Neural progenitor cell (in vitro differentiated cells): ENCODE data around the gene STIM1. TPM values are rescaled to one million over a fixed set of nuclear protein-coding genes. Genes with fewer than 3 reads are reported as not detected.

Experiments
- DNase-seq: peaks from one replicate; pipeline ENCODE4 v3.0.0-alpha.2; 2016; ENCODE audit warnings: low spot score
- H2AFZ ChIP-seq: fragments of 200-600 bp; sonication (generic); replicated peaks from 2 replicates; pipeline ENCODE4 v1.6.1; 2016; ENCODE audit warnings: antibody characterized with exemption
- H3F3A ChIP-seq: fragments of 200-600 bp; sonication (generic); 2 replicates; pipeline ENCODE4 v1.6.1; 2016; ENCODE audit warnings: antibody characterized with exemption, low read depth
- H3K27ac ChIP-seq: fragments of 200-600 bp; sonication (generic); 2 replicates; pipeline ENCODE4 v1.5.1; 2016; ENCODE audit warnings: mild to moderate bottlenecking
- H3K27me3 ChIP-seq: fragments of 200-600 bp; sonication (generic); 2 replicates; pipeline ENCODE4 v1.6.1; 2016; ENCODE audit warnings: mild to moderate bottlenecking, moderate library complexity
- H3K36me3 ChIP-seq: fragments of 200-600 bp; sonication (generic); 2 replicates; pipeline ENCODE4 v1.5.1; 2016
- H3K4me1 ChIP-seq: fragments of 200-600 bp; sonication (generic); 2 replicates; pipeline ENCODE4 v1.6.1; 2016; ENCODE audit warnings: mixed run types
- H3K4me2 ChIP-seq: fragments of 200-600 bp; sonication (generic); 2 replicates; pipeline ENCODE4 v1.6.1; 2016
- H3K4me3 ChIP-seq: fragments of 200-600 bp; sonication (generic); 2 replicates; pipeline ENCODE4 v1.5.1; 2016
- H3K79me2 ChIP-seq: fragments of 200-600 bp; sonication (generic); 2 replicates; pipeline ENCODE4 v1.6.1; 2016; ENCODE audit warnings: low read depth
- H3K9ac ChIP-seq: fragments of 200-600 bp; sonication (generic); 2 replicates; pipeline ENCODE4 v1.6.1; 2016
- H3K9me3 ChIP-seq: fragments of 200-600 bp; sonication (generic); 2 replicates; pipeline ENCODE4 v1.5.1; 2016; ENCODE audit warnings: low read depth
- H4K20me1 ChIP-seq: fragments of 200-600 bp; sonication (generic); 2 replicates; pipeline ENCODE4 v1.6.1; 2016; ENCODE audit warnings: low read depth
- H3K27ac Mint-ChIP-seq: 3 replicates; pipeline ENCODE4 v1.8.0; 2021; ENCODE audit warnings: mixed read lengths
- H3K27me3 Mint-ChIP-seq: 2 replicates; pipeline ENCODE4 v1.8.0; 2022; ENCODE audit warnings: low read depth, mild to moderate bottlenecking, inconsistent platforms, moderate library complexity, mixed read lengths; ENCODE audit not compliant: insufficient read depth
- H3K36me3 Mint-ChIP-seq: 3 replicates; pipeline ENCODE4 v1.8.0; 2021; ENCODE audit warnings: mixed read lengths
- H3K4me1 Mint-ChIP-seq: 3 replicates; pipeline ENCODE4 v1.8.0; 2021; ENCODE audit warnings: mixed read lengths
- H3K4me3 Mint-ChIP-seq: 3 replicates; pipeline ENCODE4 v1.8.0; 2021; ENCODE audit warnings: mild to moderate bottlenecking, moderate library complexity, mixed read lengths
- H3K9me3 Mint-ChIP-seq: 3 replicates; pipeline ENCODE4 v1.8.0; 2020; ENCODE audit warnings: mixed read lengths
- CTCF ChIP-seq: fragments of 200-600 bp; sonication (generic); IDR thresholded peaks from 2 replicates; pipeline ENCODE4 v1.5.1; 2017; ENCODE audit warnings: antibody characterized with exemption, mild to moderate bottlenecking
- EZH2 ChIP-seq: fragments of 200-600 bp; sonication (generic); IDR thresholded peaks from 2 replicates; pipeline ENCODE4 v1.6.1; 2017; ENCODE audit warnings: antibody characterized with exemption, mild to moderate bottlenecking, moderate library complexity
- EZH2phosphoT487 ChIP-seq: fragments of 200-600 bp; sonication (generic); IDR thresholded peaks from 2 replicates; pipeline ENCODE4 v1.6.1; 2017; ENCODE audit warnings: antibody characterized with exemption
- total RNA-seq: library from RNA; depleted of rRNA; stranded (reverse); fragments of >200 nt; gene quantifications from 2 replicates; pipeline ENCODE4 v1.2.3, GENCODE V29; 2015; ENCODE audit warnings: low replicate concordance

Gene STIM1
- total RNA-seq, 1 donor from 2014 or later = 18.9 TPM

DNA sequence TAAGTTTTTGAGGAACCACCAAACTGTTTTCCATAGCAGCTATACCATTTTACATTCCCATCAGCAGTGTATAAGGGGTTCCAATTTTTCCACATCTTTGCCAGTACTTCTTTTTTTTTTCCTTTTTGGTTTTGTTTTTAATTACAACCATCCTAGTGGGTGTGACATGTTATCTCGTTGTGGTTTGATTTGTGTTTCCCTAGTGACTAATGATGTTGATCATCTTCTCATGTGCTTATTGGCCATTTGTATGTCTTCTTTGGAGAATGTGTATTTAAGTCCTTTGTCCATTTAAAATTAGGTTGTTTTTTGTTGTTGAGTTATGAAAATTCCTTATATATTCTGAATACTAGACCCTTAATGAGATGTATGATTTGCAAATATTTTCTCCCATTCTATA, 59.3 kb downstream of the STIM1 start:
- Mint-ChIP-seq H3K4me1 (no peaks in the 10 kb centered on the region), H3K27ac (no peak overlapping the region), H3K36me3 (no peaks in the 10 kb centered on the region), H3K9me3 (no peaks in the 10 kb centered on the region), H3K27me3 (no peaks in the 10 kb centered on the region), H3K4me3 (no peak overlapping the region)
- no peaks in the 10 kb centered on the region for H3K9me3 ChIP-seq
- no peak overlapping the region for H3K9ac ChIP-seq
- TF ChIP-seq CTCF (no peak), EZH2 (no peak)
- H3K4me2 ChIP-seq = no peak overlapping the region
- H4K20me1 ChIP-seq = no peaks in the 10 kb centered on the region
- H3K4me3 ChIP-seq = no peak overlapping the region
- H3K27me3 ChIP-seq = no peaks in the 10 kb centered on the region
- no peaks in the 10 kb centered on the region for H3K36me3 ChIP-seq
- no peaks in the 10 kb centered on the region for H3F3A ChIP-seq
- no peaks in the 10 kb centered on the region for H3K79me2 ChIP-seq
- no peak for DNase-seq
- H3K27ac ChIP-seq = no peak overlapping the region
- H3K4me1 ChIP-seq = no peaks in the 10 kb centered on the region
- no peak overlapping the region for H2AFZ ChIP-seq

GRCh38 chr11:3916962-3917361, 61.5 kb downstream of the STIM1 start:
- DNase-seq = no peak
- H3K9ac ChIP-seq = no peak overlapping the region
- H3K27me3 ChIP-seq = no peaks in the 10 kb centered on the region
- no peaks in the 10 kb centered on the region for H3K4me1 ChIP-seq
- no peak overlapping the region for H3K4me2 ChIP-seq
- no peaks in the 10 kb centered on the region for H3K27me3 Mint-ChIP-seq
- no peak overlapping the region for H3K4me3 Mint-ChIP-seq
- no peak for TF ChIP-seq CTCF
- no peak for TF ChIP-seq EZH2phosphoT487
- TF ChIP-seq EZH2 = no peak
- H3K4me3 ChIP-seq = no peak overlapping the region
- no peak overlapping the region for H3K27ac ChIP-seq
- H3F3A ChIP-seq = no peaks in the 10 kb centered on the region
- H3K36me3 Mint-ChIP-seq = no peaks in the 10 kb centered on the region
- no peaks in the 10 kb centered on the region for H3K9me3 Mint-ChIP-seq
- no peak overlapping the region for H2AFZ ChIP-seq
- no peaks in the 10 kb centered on the region for H3K4me1 Mint-ChIP-seq
- H3K9me3 ChIP-seq = no peaks in the 10 kb centered on the region
- no peaks in the 10 kb centered on the region for H3K36me3 ChIP-seq
- no peaks in the 10 kb centered on the region for H4K20me1 ChIP-seq
- H3K27ac Mint-ChIP-seq = no peak overlapping the region
- no peaks in the 10 kb centered on the region for H3K79me2 ChIP-seq

- Histone ChIP-seq H3K79me2 (no peaks in the 10 kb centered on the region), H3K4me2 (no peak overlapping the region), H3K4me1 (no peaks in the 10 kb centered on the region), H3K4me3 (no peak overlapping the region), H3K9me3 (no peaks in the 10 kb centered on the region), H3K27ac (no peak overlapping the region), H3K9ac (no peak overlapping the region), H4K20me1 (no peaks in the 10 kb centered on the region), H3K27me3 (no peaks in the 10 kb centered on the region), H2AFZ (no peak overlapping the region), H3K36me3 (no peaks in the 10 kb centered on the region), H3F3A (no peaks in the 10 kb centered on the region)
- Mint-ChIP-seq H3K27ac (no peak overlapping the region), H3K36me3 (no peaks in the 10 kb centered on the region), H3K4me3 (no peak overlapping the region), H3K27me3 (no peaks in the 10 kb centered on the region), H3K9me3 (peaks cover 4% of the 10 kb centered on the region), H3K4me1 (no peaks in the 10 kb centered on the region)
- no peak for DNase-seq
- no peak for TF ChIP-seq CTCF
- no peak for TF ChIP-seq EZH2phosphoT487
- no peak for TF ChIP-seq EZH2
Measured at GRCh38 chr11:3920148-3920852, 64.8 kb downstream of the STIM1 start.
